SKM-1 treated with dmso at 0.1 percent for 144 hours (cell line): ENCODE data around the gene PARP3.
"Not testable (repeated sequence)": the region's sequence is repeated elsewhere in the genome, so short reads cannot be mapped to it uniquely, and the experiment has no call there.

Experiments used
- DNase-seq: peaks from one replicate; lab custom pipeline; 2025; ENCODE audit not compliant: unreplicated experiment; lab: John Stamatoyannopoulos, UW

PARP3 gene

GRCh38 chr3:51983578-51984268 lies 41.6 kb downstream of the PARP3 start:
- no peak for DNase-seq

- DNase-seq = no peak
Observed at GRCh38 chr3:51984269-51984647, 42.1 kb downstream of the PARP3 start.

GRCh38 chr3:51985063-51985462 lies 42.9 kb downstream of the PARP3 start:
- no peak for DNase-seq

GRCh38 chr3:51986010-51986947 lies 44.1 kb downstream of the PARP3 start:
- no peak for DNase-seq

DNA sequence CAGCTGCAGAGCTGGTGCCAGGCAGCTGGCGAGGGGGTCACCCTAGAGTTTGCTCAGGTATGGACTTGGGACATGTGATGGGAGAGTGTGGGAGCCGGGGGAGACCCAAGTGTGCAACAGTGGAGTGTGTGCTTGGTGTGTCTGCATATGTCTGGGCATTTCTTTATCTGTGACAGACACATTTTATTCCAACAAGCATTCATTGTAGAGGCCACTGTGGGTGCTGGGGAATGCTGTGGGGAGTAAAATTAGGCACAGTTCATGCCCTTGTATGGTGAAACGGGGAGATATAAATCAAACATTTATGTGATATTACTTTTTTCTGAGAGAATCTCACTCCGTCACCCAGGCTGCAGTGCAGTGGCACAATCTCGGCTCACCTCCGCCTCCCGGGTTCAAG lies 45.4 kb downstream of the PARP3 start:
- no peak for DNase-seq

DNA sequence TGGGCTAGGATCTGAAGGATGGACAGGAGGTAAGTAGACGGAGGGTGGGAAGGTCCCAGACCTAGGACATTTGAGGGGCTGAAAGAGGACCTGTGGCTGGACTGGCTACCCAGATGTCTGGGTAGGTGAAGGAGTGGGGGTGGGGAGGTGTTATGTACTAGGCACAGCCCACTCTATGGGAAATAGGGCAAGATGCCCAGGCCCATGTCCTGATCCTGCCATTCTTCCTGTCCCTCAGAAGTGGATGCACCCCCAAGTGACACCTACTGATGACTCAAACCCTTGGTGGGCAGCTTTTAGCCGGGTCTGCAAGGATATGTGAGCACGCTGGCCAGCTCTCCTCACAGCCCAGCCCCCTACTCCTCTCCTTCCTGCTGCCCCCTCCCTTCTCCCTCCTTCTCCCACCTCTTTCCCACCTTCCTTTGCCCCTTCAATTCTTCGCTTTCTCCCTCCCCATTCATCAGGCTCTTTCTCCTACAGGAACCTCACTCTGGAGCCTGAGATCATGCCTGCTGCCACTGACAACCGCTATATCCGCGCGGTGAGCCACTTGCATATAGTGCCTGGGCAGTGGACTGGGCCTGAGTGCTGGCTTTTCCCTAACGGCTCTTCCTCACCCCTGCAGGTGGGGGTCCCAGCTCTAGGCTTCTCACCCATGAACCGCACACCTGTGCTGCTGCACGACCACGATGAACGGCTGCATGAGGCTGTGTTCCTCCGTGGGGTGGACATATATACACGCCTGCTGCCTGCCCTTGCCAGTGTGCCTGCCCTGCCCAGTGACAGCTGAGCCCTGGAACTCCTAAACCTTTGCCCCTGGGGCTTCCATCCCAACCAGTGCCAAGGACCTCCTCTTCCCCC lies 46.4 kb downstream of the PARP3 start:
- no peak for DNase-seq

DNA sequence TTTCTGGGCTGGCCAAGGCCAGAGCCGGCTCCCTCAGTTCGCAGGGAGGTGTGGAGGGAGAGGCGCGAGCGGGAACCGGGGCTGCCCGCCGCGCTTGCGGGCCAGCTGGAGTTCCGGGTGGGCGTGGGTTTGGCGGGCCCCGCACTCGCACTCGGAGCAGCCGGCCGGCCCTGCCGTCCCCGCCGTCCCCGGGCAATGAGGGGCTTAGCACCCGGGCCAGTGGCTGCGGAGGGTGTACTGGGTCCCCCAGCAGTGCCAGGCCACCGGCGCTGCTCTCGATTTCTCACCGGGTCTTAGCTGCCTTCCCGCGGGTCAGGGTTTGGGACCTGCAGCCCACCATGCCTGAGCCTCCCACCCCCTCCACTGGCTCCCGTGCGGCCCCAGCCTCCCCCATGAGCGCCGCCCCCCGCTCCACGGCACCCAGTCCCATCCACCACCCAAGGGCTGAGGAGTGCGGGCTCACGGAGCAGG lies 48.4 kb downstream of the PARP3 start:
- not testable (repeated sequence) for DNase-seq

DNA sequence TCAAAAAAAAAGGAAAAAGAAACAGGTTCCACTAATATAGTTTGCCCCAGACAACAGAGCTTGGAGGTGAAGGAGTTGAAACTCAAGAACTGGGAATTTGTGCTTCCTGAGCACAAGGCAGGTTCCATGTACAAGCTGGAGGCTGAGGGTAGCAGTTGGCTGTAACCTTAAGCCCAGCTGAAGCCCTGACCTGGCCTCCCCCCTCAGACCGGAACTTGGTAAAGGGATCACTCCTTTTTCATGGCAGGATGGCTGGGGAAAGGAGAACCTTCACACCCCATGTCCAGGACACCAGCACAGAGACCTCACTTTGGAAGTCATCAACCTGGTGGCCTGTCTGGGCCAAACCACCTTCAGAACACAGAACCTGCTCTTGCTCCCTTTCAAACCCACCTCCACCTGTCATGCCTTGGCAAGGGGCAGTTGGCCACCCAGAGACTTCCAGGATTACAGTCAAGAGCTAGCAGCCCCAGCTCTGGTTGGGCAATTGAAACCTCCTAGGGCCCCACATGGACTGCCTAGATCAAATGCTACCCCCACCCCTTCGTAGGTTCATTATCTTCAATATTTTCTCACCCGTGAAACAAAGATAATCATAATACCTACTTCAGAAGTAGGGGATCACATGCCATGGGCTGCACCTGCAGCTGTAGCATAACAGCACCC lies 50.0 kb downstream of the PARP3 start:
- no peak for DNase-seq

- DNase-seq = not testable (repeated sequence)
Observed at GRCh38 chr3:51993657-51994056, 51.5 kb downstream of the PARP3 start.

DNA sequence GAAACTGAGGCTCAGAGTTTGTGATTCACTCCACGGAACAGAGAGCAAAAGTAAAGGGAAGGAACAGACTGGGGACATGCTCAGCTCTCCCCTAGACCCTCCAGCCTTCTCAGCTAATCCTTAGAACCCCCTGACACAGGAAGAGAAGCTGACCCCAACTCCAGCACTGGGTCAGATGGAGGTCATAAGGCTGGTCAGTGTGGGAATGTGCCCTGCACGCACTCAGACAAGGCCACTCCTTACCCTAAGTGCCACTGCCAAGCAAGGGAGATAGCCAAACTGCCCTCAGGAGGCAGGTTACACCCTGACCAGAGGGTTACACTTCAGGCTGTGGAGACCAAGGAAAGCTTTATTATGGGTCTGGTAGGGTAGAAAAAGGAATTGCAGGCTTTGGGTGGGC lies 52.4 kb downstream of the PARP3 start:
- no peak for DNase-seq

GRCh38 chr3:51995346-51996163 lies 53.4 kb downstream of the PARP3 start, which contains the start of gene RPL29:
TSS of gene RPL29 (minus strand) at chr3:51995895. CDS start at chr3:51995461, 434 bp downstream.
- DNase-seq = peak; percentile 94

DNA sequence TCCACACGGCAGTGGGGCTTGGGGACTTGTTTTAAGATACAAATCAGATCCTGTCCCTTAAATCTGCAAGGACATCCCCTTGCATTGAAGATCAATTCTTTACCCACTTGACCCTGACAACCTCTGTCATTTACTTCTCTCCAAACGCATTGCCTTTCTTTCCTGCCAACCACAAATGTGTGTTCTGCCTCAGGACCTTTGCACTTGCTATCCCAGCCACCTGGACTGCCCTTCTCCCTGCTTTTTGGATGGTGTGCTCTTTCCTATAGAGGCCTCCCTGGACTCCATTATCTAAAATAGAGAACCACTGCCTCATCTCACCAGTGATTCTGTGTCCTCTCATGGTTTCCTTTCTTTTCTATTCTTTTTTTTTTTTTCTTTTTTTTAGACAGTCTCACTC lies 55.0 kb downstream of the PARP3 start:
- DNase-seq = no peak

DNA sequence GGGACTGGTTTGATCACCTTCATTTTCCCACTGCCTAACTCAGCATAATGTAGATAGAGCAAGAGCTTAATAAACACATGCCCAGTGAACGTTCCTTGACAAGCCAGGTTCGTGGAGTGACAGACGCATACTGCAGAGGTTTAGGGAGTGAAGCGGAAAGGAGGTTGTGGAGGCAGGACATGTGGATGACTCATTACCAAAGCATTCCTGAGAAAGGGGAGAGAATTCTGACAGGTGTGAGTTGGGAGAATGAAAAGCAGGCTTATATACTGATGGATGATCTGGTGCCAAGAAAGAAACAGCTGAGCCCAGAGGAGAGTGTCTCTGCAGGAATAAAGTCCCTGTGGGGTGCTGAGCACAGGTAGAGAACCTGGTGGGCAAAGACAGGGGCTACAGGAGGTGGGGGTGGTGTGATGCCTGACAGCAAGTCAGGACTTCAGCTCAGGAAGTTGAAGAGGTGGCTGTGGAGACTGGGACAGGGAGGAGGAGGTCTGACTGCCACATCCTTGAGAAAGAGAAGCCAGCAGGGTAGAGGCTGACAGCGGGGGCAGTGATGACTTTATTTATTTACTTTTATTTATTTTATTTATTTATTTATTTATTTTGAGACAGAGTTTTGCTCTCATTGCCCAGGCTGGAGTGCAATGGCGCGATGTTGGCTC lies 55.9 kb downstream of the PARP3 start:
- no peak for DNase-seq
